AG04449 (cell line): Measurements from ENCODE around the gene EHD2.

ENCODE experiments used
- CTCF ChIA-PET: fragments of 350-600 bp; formaldehyde crosslinking; extraction: SDS; loops from one replicate; lab custom pipeline; 2021; ENCODE audit warnings: antibody characterized with exemption; lab: Yijun Ruan, JAX
- POLR2A ChIA-PET: fragments of 400-600, 350-600 bp; formaldehyde crosslinking; extraction: SDS; loops from one replicate; lab custom pipeline; 2020; ENCODE audit warnings: antibody characterized with exemption, inconsistent platforms; lab: Yijun Ruan, JAX
- DNase-seq: peaks from one replicate; pipeline ENCODE4 v3.0.0-alpha.2; 2010; ENCODE audit warnings: low read depth, low spot score
- H3K4me3 ChIP-seq: 2 replicates; pipeline ENCODE4 v1.5.1; 2011; ENCODE audit warnings: low read depth, mild to moderate bottlenecking, control low read depth, low read length
- CTCF ChIP-seq: IDR thresholded peaks from one replicate; pipeline ENCODE4 v1.5.1; 2011; ENCODE audit warnings: mild to moderate bottlenecking, moderate library complexity, low read length, control low read depth, inconsistent platforms; ENCODE audit not compliant: insufficient read depth; ENCODE audit errors: missing control alignments

Gene EHD2

GRCh38 chr19:47756627-47756929, 43.4 kb downstream of the EHD2 start:
- no peak overlapping the region for H3K4me3 ChIP-seq
- TF ChIP-seq CTCF = no peak
- CTCF ChIA-PET = interaction anchor here (1.2 to 2.4 kb wide), 2 partner anchors 9 to 43 kb away, joined by 3 to 20 read pairs; no protein-coding TSS in a partner anchor
- DNase-seq = no peak
- POLR2A ChIA-PET = no interaction called here

GRCh38 chr19:47756953-47757608, 43.9 kb downstream of the EHD2 start:
- H3K4me3 ChIP-seq = no peak overlapping the region
- no peak for TF ChIP-seq CTCF
- POLR2A ChIA-PET = interaction anchor here (1.2 kb wide), 1 partner anchor 38 kb away, joined by 4 read pairs; no protein-coding TSS in a partner anchor
- CTCF ChIA-PET = interaction anchor here (1.2 to 2.4 kb wide), 3 partner anchors 9 to 45 kb away, joined by 3 to 20 read pairs (median 6); no protein-coding TSS in a partner anchor
- no peak for DNase-seq

DNA sequence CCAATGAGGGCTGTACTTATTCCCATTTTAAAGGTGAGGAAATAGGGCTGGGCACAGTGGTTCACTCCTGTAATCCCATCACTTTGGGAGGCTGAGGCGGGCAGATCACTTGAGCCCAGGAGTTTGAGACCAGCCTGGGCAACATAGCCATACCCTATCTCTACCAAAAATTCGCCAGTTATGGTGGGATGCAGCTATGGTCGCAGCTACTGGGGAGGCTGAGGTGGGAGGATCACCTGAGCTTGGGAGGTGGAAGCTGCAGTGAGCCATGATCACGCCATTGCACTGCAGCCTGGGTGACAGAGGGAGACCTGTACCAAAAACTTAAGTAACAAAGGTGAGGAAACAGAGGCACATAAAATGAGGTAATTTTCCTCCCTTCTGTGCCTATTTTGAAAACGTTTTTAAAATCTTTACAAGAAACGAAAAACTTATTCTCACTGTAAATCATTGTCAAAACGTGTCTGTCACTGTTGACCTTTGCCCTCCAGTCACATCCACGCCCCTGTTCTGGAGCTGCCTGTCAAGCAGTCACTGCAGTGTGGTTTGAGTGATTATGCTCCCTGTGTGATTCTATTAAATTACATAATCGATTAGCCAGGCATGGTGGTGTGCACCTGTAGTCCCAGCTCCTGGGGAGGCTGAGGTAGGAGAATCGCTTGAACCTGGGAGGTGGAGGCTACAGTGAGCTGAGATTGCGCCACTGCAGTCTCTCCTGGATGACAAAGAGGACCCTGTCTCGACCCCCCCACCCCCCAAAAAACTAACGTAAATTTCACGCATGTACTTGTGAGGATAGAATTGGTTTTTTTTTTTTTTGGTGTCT, 44.6 kb downstream of the EHD2 start:
- ChIA-PET POLR2A (interaction anchor here (0.6 to 1.2 kb wide), 2 partner anchors 39 to 42 kb away, joined by 3 to 4 read pairs; no protein-coding TSS in a partner anchor), CTCF (interaction anchor here (1.2 to 2.4 kb wide), 2 partner anchors 8 to 46 kb away, joined by 6 to 20 read pairs; no protein-coding TSS in a partner anchor)
- no peak overlapping the region for H3K4me3 ChIP-seq
- TF ChIP-seq CTCF = no peak
- DNase-seq = no peak

- H3K4me3 ChIP-seq = no peak overlapping the region
- ChIA-PET POLR2A (interaction anchor here (0.6 to 1.2 kb wide), 2 partner anchors 40 to 43 kb away, joined by 3 to 4 read pairs; no protein-coding TSS in a partner anchor), CTCF (interaction anchor here (1.2 to 2.9 kb wide), 4 partner anchors 8 to 46 kb away, joined by 4 to 20 read pairs (median 10); partner anchors contain the start of gene EHD2)
- DNase-seq = no peak
- no peak for TF ChIP-seq CTCF
Measured at GRCh38 chr19:47758443-47758804, 45.2 kb downstream of the EHD2 start.

GRCh38 chr19:47760632-47760999, 47.4 kb downstream of the EHD2 start:
- ChIA-PET CTCF (interaction anchor here (0.6 to 2.9 kb wide), 4 partner anchors 29 to 108 kb away, joined by 3 to 15 read pairs (median 4); partner anchors contain the start of gene EHD2), POLR2A (interaction anchor here (1.2 kb wide), 1 partner anchor 13 kb away, joined by 3 read pairs; no protein-coding TSS in a partner anchor)
- H3K4me3 ChIP-seq = no peak overlapping the region
- DNase-seq = no peak
- no peak for TF ChIP-seq CTCF
